HG03521 (cell line): ENCODE measurements around the gene PLEKHA8.

Source experiments
- ATAC-seq: cut with Tn5 transposase; IDR thresholded peaks from one replicate; pipeline ENCODE4 v1.9.1; 2021; ENCODE audit warnings: mild to moderate bottlenecking, moderate library complexity; ENCODE audit not compliant: unreplicated experiment

The PLEKHA8 gene

DNA sequence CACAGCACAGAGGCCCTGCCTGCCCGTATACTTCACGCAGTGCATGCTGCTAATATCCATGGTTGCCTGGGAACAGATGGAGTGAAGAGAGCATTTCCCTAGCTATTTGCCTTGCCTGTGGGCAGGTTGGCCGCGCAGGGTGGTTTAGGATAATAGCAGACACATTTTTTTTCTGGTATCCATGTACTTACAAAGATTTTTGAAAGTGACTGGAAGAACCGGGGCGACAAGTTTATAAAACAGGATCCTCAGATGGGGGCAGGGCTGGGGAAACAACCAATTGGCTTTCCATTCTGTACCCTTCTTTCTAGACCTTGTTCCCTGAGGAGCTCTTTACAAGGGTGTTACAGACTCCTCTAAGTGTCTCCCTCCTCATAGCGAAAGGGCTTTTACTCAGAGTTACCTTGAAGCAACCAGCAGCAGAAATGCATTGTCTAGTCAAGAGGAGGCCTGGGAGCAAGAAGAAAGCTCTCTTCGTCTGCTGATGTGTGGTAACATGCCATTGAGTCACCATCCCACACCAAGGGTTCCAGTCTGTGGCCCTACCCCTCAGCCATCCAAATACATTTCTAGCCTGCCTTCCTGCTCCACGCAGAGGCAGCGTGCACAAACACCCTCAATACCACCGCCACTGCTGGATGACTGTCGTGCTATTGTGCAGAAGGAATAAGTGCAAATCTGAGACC lies 138.1 kb downstream of the PLEKHA8 start:
- no peak for ATAC-seq

DNA sequence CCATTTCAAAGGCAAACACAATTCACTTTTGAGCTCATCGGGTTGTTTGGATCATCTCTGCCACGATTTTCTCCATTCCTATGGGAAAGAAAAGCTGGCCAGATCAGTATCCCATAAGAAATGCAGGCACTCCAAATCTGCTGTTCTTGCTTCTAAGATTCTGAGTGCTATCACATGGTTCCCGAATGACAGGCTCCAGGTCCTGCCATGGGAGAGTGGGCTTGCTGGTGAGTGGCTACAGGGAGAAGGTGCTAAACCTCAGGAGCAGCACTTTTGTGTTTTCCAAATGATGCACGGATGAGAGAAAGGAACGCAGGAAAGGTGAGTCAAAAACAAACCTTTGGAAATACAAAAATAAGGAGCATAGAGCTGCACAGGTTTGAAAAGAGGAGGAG lies 138.6 kb downstream of the PLEKHA8 start:
- no peak for ATAC-seq

GRCh38 chr7:30167901-30168300 lies 139.7 kb downstream of the PLEKHA8 start:
- ATAC-seq = no peak

- ATAC-seq = no peak
These were observed 140.8 kb downstream of the PLEKHA8 start for GRCh38 chr7:30168835-30169573.

DNA sequence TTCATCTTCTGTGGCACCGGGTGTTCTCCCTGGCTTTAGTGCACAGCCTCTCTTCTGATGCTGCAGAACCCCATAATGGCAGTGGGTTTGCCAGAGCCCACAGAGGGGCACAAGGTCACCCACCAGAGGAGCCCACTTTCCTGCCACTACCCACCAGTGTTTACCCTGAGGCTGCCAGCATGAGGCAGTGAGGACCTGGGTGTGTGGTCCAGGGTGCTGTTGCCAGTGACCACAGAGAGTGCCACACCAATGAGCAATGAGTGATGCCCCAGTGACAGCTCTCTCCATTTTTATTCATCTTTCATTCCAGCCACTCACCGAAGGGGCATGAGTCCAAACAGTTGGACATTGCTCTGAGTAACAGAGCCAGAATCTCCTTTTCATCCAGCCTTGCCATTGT lies 141.4 kb downstream of the PLEKHA8 start:
- ATAC-seq = no peak

GRCh38 chr7:30170476-30171205 lies 142.4 kb downstream of the PLEKHA8 start:
- no peak for ATAC-seq

DNA sequence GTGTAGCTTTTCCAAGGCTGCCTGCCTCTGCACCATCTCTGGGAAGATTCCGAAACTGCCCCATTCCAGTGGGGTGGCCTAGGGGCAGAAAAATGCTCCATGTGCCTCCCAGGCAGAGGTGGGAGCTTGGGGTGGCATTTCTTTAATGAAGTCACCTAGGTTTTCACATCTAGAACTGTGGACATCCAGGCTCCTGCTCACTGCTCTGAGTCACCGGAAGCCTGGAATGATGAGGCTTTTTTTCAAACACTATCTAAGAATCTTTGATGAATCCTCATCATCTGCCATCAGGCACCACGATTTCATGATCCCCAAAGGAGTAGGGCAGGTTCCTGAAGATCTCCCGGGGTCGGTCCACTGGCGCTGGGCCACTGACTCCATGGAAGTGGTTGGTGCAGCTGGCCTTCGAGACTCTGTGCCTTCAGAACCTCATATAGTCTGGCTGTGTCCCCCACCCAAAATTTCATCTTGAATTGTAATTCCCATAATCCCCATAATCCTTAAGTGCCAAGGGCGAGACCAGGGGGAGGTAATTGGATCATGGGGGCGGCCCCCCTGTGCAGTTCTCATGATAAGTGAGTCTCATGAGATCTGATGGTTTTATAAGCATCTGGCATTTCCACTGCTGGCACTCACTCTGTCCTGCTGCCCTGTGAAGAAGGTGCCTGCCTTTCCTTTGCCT lies 143.7 kb downstream of the PLEKHA8 start:
- ATAC-seq = no peak

GRCh38 chr7:30172451-30172850 lies 144.2 kb downstream of the PLEKHA8 start:
- ATAC-seq = no peak

- ATAC-seq = no peak
These were observed 145.1 kb downstream of the PLEKHA8 start for GRCh38 chr7:30173058-30173897.

GRCh38 chr7:30175180-30175579 lies 147.0 kb downstream of the PLEKHA8 start:
- ATAC-seq = no peak

GRCh38 chr7:30175636-30176147 lies 147.5 kb downstream of the PLEKHA8 start:
- no peak for ATAC-seq

DNA sequence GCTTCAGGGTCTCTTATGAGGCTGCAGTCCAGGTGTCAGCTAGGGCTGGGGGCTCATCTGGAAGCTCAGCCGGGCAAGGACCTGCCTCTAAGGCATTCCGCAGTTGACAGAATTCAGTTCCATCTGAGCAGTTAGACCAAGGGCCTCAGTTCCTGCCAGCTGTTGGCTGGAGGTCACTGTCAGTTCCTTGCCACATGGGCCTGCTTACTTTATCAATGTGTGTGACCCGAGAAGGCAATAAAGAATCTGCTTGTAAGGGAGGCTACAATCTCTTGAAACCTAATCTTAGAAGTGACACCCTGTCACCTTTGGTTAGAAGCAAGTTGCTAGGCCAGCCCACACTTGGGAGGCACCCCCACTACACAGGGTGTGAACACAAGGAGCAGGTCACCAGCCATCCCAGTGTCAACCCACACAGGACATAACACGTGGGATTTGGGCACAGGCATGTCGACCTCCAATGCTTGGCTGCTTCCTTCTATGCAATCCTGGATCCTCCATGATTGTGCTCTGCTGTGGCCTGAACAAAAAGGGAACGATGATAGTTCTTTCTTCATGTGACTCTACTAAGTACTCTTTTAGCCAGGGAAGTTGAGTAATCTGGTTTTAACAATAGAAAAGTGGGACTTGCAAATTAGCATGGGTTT lies 148.4 kb downstream of the PLEKHA8 start:
- ATAC-seq = no peak

GRCh38 chr7:30177186-30177585 lies 149.0 kb downstream of the PLEKHA8 start:
- ATAC-seq = no peak

GRCh38 chr7:30177965-30178364 lies 149.8 kb downstream of the PLEKHA8 start:
- no peak for ATAC-seq

DNA sequence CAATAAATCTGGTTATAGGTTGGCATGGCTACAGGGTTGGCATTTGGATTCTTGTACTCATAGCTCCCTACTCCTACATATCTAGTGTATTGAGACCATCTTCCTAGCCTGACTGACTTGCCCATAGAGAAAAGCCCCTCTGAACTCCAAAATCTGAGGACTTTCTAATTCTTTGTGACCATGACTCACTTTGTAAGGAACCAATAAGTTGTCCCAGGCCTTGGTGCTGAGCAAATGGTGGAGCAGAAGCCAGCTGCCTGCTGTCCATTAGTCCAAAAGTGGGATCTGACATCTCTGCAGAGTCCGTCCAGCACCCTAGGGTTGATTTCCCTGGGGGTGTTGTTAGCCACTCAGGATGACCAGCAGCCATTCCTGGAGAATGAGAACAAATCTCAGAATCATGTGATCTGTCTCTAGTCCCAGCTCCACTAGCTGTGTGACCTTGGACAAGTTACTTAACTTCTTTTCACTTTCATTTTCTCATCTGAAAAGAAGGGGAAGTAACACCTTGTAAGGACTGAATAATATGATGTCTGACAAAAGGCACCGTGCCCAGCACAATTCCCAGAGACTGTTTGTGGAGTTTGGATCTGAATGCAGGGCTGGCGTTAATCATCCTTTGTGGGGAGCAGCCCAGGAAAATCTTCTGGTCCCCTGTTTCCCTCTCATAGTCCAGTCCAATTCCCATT lies 150.7 kb downstream of the PLEKHA8 start:
- ATAC-seq = peak; percentile 90
